HG03432 (cell line): ENCODE measurements around the gene HEPH.
A peak's percentile ranks its signal among the peaks of the same experiment; 100 is the strongest.
"Not testable (repeated sequence)": the region's sequence is repeated elsewhere in the genome, so short reads cannot be mapped to it uniquely, and the experiment has no call there.

Experiments used
- ATAC-seq: cut with Tn5 transposase; IDR thresholded peaks from one replicate; pipeline ENCODE4 v1.9.1; 2021; ENCODE audit warnings: mild to moderate bottlenecking, moderate library complexity; ENCODE audit not compliant: unreplicated experiment

HEPH gene

GRCh38 chrX:66200855-66201795 is 37.1 kb downstream of the HEPH start:
- no peak for ATAC-seq

GRCh38 chrX:66203114-66203513 is 39.1 kb downstream of the HEPH start:
- peak; percentile 48 for ATAC-seq

- no peak for ATAC-seq
Observed at GRCh38 chrX:66221856-66222255, 57.8 kb downstream of the HEPH start.

GRCh38 chrX:66232296-66232695 is 68.2 kb downstream of the HEPH start:
- ATAC-seq = no peak

- ATAC-seq = no peak
Observed at GRCh38 chrX:66233209-66233608, 69.2 kb downstream of the HEPH start.

- not testable (repeated sequence) for ATAC-seq
Observed at GRCh38 chrX:66233904-66234303, 69.9 kb downstream of the HEPH start.

- ATAC-seq = no peak
Observed at GRCh38 chrX:66255359-66255967, 91.4 kb downstream of the HEPH start.

- ATAC-seq = no peak
Observed at GRCh38 chrX:66262807-66263206, 98.8 kb downstream of the HEPH start.
